HG03039 (cell line): ENCODE results near the gene C2CD2.

Source experiments
- ATAC-seq: cut with Tn5 transposase; IDR thresholded peaks from one replicate; pipeline ENCODE4 v1.9.1; 2021; ENCODE audit warnings: mild to moderate bottlenecking, moderate library complexity; ENCODE audit not compliant: unreplicated experiment

Gene C2CD2

GRCh38 chr21:41869771-41870170 lies 84.0 kb downstream of the C2CD2 start:
- ATAC-seq: no peak

GRCh38 chr21:41868062-41868710 lies 85.6 kb downstream of the C2CD2 start:
- no peak for ATAC-seq

GRCh38 chr21:41867313-41867712 lies 86.5 kb downstream of the C2CD2 start:
- no peak for ATAC-seq

GRCh38 chr21:41866274-41866809 lies 87.5 kb downstream of the C2CD2 start:
- ATAC-seq: no peak

GRCh38 chr21:41865002-41865777 lies 88.6 kb downstream of the C2CD2 start:
- ATAC-seq: peak; percentile 54

GRCh38 chr21:41864311-41865001 lies 89.4 kb downstream of the C2CD2 start:
- no peak for ATAC-seq

- no peak for ATAC-seq
Measured at GRCh38 chr21:41863439-41863740, 90.4 kb downstream of the C2CD2 start.

GRCh38 chr21:41861987-41862386 lies 91.8 kb downstream of the C2CD2 start:
- ATAC-seq: no peak

GRCh38 chr21:41861255-41861654 lies 92.6 kb downstream of the C2CD2 start:
- ATAC-seq: no peak

- no peak for ATAC-seq
Measured at GRCh38 chr21:41859297-41859980, 94.4 kb downstream of the C2CD2 start.

- no peak for ATAC-seq
Measured at GRCh38 chr21:41858466-41859296, 95.1 kb downstream of the C2CD2 start.

GRCh38 chr21:41857771-41858300 lies 96.0 kb downstream of the C2CD2 start:
- no peak for ATAC-seq

- ATAC-seq: no peak
Measured at GRCh38 chr21:41856572-41856971, 97.2 kb downstream of the C2CD2 start.

GRCh38 chr21:41854426-41854995 lies 99.3 kb downstream of the C2CD2 start:
- no peak for ATAC-seq

- no peak for ATAC-seq
Measured at GRCh38 chr21:41852929-41853320, 100.9 kb downstream of the C2CD2 start.

- no peak for ATAC-seq
Measured at GRCh38 chr21:41852151-41852928, 101.5 kb downstream of the C2CD2 start.

- no peak for ATAC-seq
Measured at GRCh38 chr21:41851090-41851790, 102.6 kb downstream of the C2CD2 start.

- no peak for ATAC-seq
Measured at GRCh38 chr21:41850085-41850484, 103.7 kb downstream of the C2CD2 start.
